MG63 (cell line): ENCODE data around the gene CDK5RAP2. TPM values are rescaled to one million over a fixed set of nuclear protein-coding genes. Genes with fewer than 3 reads are reported as not detected.
"Not testable (repeated sequence)": the region's sequence is repeated elsewhere in the genome, so short reads cannot be mapped to it uniquely, and the experiment has no call there.

Experiments used
- DNase-seq: peaks from one replicate; pipeline ENCODE4 v3.0.0-alpha.2; 2020
- H3K27me3 ChIP-seq: fragments of 250-450 bp; sonication (Bioruptor Pico); 2 replicates; pipeline ENCODE4 v1.5.1; 2020; ENCODE audit warnings: mild to moderate bottlenecking, moderate library complexity
- H3K36me3 ChIP-seq: fragments of 250-450 bp; sonication (Bioruptor Pico); 2 replicates; pipeline ENCODE4 v1.5.1; 2020; ENCODE audit warnings: mild to moderate bottlenecking, moderate library complexity
- H3K4me3 ChIP-seq: fragments of 250-450 bp; sonication (Bioruptor Pico); 2 replicates; pipeline ENCODE4 v1.5.1; 2020; ENCODE audit warnings: mild to moderate bottlenecking, moderate library complexity
- H3K9me3 ChIP-seq: fragments of 250-450 bp; sonication (Bioruptor Pico); 2 replicates; pipeline ENCODE4 v1.5.1; 2020; ENCODE audit warnings: mild to moderate bottlenecking, moderate library complexity
- total RNA-seq: library from RNA; depleted of rRNA; stranded (reverse); fragments of >200 nt; shearing (Covaris generic); gene quantifications from 2 replicates; pipeline ENCODE4 v1.2.3, GENCODE V29; 2014; ENCODE audit warnings: low replicate concordance

The CDK5RAP2 gene
- total RNA-seq, 1 experiment from 2014 or later, result 30.4 TPM

DNA sequence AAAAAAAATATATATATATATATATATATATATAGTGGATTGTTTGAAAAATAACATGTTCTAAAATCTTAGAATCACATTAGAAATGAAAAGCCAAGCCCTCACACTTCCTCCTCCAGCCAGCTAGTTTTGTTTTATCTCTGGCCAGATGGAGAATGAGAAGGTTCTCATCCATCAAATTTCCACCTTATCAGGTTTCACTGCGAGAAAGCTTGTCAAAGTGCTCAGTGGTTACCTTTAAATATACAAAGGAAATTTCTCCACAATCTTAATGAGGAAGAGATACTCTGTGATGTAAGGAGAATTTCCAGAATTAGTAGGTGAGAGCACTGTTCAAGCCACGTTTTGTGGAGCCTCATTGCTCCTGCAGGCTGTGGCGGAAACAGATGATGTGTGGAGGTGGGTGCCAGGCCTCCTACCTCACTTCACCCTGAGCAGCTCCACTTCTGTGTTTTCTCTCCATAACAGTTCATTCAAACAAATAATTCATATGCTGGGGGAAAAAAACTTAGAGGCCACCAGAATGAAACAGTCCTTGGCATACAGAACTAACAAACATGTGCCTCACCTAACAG, 71.9 kb downstream of the CDK5RAP2 start:
- Histone ChIP-seq H3K4me3 (no peak overlapping the region), H3K9me3 (peaks cover 6% of the 10 kb centered on the region), H3K36me3 (peaks cover 68% of the 10 kb centered on the region), H3K27me3 (no peaks in the 10 kb centered on the region)
- no peak for DNase-seq

DNA sequence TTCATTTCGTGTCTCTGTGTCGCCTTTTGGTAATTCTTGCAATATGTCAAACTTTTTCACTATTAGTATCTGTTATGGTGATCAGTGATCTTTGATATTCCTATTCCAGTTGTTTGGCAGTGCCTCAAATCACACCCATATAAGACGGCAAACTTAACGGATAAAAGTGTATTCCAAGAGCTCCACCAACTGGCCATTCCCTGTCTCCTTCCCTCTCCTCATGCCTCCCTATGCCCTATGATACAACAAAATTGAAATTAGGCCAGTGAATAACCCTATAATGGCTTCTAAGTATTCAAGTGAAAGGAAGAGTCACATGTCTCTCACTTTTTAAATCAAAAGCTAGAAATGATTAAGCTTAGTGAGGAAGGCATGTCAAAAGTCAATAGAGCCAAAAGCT, 74.8 kb downstream of the CDK5RAP2 start:
- H3K36me3 ChIP-seq, result peaks cover 57% of the 10 kb centered on the region
- no peak overlapping the region for H3K4me3 ChIP-seq
- H3K9me3 ChIP-seq, result peaks cover 3% of the 10 kb centered on the region; the same call in 1 of the 2 replicates
- no peak for DNase-seq
- no peaks in the 10 kb centered on the region for H3K27me3 ChIP-seq

DNA sequence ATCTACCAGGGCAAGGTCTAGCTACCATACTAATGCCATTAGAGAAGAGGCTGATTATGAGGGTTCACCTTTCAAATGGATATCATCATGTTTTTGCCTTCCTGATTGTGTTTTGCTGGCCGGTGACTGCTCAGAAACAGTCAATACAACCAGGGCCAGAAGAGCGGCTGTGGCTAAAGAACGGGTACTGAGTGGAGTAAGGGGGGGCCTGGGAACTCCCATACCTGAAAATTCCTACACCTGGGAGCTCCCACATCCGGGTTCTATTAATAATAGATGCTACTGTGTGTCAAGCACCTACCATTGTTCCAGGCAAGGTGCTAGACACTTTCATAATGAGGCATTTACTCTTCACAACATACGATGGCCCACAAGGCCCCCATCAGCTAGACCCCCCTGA, 79.2 kb downstream of the CDK5RAP2 start:
- Histone ChIP-seq H3K4me3 (no peak overlapping the region), H3K36me3 (peaks cover 23% of the 10 kb centered on the region), H3K9me3 (no peaks in the 10 kb centered on the region; the same call in none of the 2 replicates), H3K27me3 (no peaks in the 10 kb centered on the region)
- DNase-seq, result no peak

DNA sequence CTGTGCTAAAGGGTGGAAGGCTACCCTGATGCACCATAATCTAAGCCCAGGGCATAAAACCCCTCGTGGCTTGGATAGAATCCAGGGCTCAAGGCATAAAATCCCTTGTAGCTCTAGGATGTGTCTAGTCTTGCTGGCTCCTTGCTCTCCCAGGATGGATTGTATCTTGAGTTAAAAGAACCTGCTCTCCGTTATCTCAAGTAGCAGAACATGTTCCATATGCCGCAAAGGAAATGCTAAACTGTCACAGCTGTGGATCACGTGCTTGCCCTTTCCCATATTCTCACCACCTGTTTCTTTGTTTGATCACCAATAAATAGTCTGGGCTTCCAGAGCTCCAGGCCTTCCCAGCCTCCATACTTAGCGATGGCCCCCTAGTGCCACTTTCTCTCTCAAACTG, 82.1 kb downstream of the CDK5RAP2 start:
- H3K9me3 ChIP-seq, DNase-seq, H3K4me3 ChIP-seq, H3K27me3 ChIP-seq: not testable (repeated sequence)
- H3K36me3 ChIP-seq, result peaks cover 15% of the 10 kb centered on the region

DNA sequence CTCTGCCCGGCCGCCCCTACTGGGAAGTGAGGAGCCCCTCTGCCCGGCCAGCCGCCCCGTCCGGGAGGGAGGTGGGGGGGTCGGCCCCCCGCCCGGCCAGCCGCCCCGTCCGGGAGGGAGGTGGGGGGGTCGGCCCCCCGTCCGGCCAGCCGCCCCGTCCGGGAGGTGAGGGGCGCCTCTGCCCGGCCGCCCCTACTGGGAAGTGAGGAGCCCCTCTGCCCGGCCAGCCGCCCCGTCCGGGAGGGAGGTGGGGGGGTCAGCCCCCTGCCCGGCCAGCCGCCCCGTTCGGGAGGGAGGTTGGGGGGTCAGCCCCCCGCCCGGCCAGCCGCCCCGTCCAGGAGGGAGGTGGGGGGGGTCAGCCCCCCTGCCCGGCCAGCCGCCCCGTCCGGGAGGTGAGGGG, 83.5 kb downstream of the CDK5RAP2 start:
- not testable (repeated sequence) for DNase-seq, H3K36me3 ChIP-seq, H3K4me3 ChIP-seq, H3K27me3 ChIP-seq, H3K9me3 ChIP-seq

DNA sequence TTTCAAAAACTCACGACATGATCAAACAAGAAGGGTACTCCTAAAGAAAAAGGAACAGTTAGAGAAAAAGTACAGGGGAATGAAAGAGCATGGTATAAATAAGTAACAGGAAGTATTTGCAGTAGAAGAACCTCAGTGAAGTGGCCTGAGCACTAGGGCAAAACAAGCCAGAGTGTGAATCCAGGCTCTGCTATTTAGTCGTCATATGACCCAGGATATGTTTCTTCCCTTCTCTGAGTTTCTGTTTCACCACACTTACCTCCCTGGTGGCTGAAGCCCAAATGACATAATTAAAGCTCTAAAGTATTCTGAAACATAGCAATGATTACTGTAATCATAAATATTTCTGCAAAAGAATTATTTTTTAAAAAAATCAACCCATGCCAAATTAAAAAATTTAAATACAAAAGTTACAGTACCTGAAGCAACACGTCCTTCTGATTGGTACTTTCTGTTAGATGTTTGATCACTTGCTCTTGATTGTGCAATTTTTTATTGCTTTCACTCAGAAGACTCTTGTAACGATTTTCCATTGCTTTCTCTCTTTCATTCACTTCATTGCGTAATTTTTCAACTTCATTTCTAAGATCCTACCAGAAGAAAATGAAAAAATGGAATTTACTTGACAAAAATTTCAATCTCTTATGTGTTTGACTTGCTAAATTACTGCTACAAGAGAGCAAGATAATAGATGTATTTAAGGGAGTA, 88.9 kb downstream of the CDK5RAP2 start:
- H3K4me3 ChIP-seq, result no peak overlapping the region
- peaks cover 36% of the 10 kb centered on the region for H3K36me3 ChIP-seq
- no peaks in the 10 kb centered on the region for H3K9me3 ChIP-seq
- H3K27me3 ChIP-seq, result no peaks in the 10 kb centered on the region
- no peak for DNase-seq

DNA sequence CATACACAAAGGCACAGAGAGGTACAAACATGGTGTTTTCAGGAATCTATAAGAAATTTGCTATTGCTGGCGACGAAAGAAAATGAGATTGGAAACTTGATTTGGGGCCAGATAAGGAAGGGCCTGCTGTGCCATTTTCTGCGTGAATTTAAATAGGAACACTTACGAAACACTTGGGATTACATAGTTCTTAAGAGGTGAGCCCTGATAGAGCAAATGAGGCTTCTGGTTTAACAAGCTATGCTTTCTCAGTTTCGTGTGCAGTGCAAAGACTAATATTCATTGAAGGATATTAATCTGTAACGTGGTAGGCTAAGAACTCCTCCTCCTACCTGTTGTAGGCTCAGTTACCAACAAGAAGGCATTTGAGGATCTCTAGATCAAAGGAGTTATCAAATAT, 93.1 kb downstream of the CDK5RAP2 start:
- Histone ChIP-seq H3K27me3 (no peaks in the 10 kb centered on the region), H3K9me3 (no peaks in the 10 kb centered on the region), H3K4me3 (no peak overlapping the region), H3K36me3 (peaks cover 56% of the 10 kb centered on the region)
- DNase-seq, result no peak

DNA sequence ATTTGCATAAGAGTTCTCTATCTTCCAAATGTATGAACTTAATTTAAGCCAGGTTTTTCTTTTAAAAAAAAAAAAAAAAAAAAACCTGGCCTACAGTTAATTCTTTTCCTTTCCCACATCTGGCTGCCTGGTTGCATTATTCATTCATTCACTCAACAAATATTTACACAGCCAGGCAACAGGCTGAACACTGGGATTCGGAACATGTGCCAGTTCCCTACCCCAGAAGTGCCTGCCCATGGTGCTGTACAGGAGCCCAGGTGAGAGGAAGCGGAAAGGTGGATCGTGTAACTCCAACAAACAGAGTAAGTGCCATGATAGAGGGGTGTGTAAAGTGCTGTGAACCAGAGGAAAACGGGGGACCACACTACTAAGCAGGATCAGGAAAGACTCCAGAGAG, 93.6 kb downstream of the CDK5RAP2 start:
- Histone ChIP-seq H3K36me3 (peaks cover 59% of the 10 kb centered on the region), H3K4me3 (no peak overlapping the region), H3K27me3 (no peaks in the 10 kb centered on the region), H3K9me3 (no peaks in the 10 kb centered on the region)
- DNase-seq, result no peak

DNA sequence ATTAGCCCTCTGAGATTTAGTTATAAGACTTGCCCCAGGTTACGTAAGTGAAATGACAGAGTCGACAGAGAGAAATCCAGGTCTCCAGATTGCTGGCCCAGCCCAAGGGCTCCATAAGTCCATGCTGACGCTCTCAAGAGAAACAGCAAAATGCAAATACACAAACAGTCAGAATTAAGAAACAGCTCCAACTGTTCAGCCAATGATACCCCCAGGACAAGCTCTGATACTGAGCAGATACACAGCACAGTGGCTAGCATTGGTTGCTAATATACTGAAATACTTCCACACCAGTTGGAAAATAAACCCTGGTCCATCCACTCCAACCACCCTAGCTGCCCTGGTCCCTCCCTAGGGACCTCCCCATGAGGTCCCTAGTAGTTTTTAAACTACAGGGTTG, 94.2 kb downstream of the CDK5RAP2 start:
- no peaks in the 10 kb centered on the region for H3K27me3 ChIP-seq

DNA sequence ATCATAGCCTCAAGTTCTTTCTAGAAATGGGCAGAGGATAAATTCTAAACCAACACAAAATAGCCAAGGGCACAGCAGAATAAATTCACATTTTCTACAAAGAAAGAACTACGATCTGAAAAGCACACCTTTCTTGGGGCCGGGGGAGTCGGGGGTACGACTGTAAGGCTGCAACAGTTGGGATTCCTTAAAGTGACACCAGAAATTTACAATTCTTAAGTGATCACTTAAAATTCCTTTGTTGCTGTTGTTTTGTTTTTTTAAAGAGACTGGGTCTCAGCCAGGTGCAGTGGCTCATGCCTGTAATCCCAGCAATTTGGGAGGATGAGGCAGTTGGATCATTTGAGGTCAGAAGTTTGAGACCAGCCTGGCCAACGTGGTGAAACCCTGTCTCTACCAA, 95.8 kb downstream of the CDK5RAP2 start:
- H3K4me3 ChIP-seq, result no peak overlapping the region
- no peak for DNase-seq
- no peaks in the 10 kb centered on the region for H3K9me3 ChIP-seq
- H3K36me3 ChIP-seq, result peaks cover 47% of the 10 kb centered on the region
- H3K27me3 ChIP-seq, result no peaks in the 10 kb centered on the region

More for the DNA sequence above, 94.2 kb downstream of the CDK5RAP2 start:
- H3K4me3 ChIP-seq, result no peak overlapping the region
- peaks cover 58% of the 10 kb centered on the region for H3K36me3 ChIP-seq
- no peaks in the 10 kb centered on the region for H3K9me3 ChIP-seq
- DNase-seq, result no peak

DNA sequence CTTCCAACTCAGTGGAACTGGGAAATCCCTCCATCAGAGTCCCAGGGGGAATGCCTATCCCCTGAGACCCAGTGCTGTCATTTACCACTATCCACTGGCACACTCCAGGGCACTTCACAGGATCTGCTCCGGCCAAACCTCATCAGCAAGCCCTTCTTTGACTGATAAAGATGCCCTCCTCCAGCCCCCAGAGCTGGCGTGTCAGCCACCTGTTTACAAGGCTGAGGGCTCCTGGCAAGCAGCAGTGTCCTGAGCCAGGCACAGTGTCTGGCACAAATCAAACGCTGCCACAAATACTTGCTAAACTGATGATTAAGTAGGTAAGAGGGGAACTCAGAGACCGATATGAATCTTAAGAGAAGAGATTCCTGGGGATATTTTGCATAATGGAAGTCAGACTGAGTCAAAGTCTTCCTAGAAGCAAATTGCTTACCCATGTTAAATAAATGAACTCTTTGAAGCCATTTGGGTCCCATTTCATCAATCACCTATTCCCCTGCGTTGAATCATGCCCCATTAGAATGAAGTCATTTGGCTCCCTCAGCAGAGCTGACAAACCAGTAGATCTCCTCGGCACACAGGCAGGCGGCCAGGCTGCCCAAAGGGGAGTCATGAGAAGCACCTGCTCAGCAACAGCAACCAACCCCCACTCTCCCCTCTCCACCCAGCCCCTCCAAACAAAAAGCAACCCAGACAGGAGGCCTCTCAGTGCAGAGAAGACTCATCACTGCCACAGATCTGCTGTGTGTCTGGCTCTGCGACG, 97.4 kb downstream of the CDK5RAP2 start:
- no peak overlapping the region for H3K4me3 ChIP-seq
- H3K36me3 ChIP-seq, result peaks cover 43% of the 10 kb centered on the region
- H3K27me3 ChIP-seq, result no peaks in the 10 kb centered on the region
- no peaks in the 10 kb centered on the region for H3K9me3 ChIP-seq
- peak; percentile 19 for DNase-seq

DNA sequence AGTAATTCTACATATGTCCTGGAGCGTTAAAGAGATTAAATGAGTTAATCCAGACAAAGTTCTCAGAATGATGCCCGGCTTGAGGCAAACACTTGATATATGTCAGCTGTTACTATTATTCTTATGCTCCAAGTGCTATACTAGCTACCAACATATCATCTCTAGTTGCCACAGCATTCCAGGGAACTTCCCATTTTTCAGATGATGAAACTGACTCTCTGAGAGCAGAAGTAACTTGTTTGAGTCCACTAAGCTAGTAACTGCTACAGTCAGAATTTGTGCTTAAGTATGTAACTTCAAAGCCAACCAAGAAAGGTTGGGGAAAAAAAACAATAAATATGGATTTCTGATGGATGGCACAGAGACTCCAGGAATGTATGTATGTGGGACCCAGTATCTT, 98.1 kb downstream of the CDK5RAP2 start:
- Histone ChIP-seq H3K27me3 (no peaks in the 10 kb centered on the region), H3K9me3 (no peaks in the 10 kb centered on the region), H3K36me3 (peaks cover 42% of the 10 kb centered on the region), H3K4me3 (no peak overlapping the region)
- DNase-seq, result no peak

DNA sequence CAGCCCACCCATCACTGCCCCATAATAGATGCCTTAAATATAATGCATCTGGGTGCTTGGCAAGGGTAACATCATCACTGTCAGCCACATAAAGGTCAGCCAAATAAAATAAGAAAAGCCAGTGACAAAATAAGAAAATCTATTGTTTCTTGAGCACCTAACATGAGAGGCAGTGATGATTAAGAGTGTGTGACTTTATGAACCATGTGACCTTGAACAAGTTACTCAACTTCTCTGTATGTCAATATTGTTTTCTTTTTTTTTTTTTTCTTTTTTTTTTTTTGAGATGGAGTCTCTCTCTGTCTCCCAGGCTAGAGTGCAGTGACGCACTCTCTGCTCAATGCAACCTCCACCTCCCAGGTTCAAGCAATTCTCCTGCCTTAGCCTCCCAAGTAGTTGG, 98.7 kb downstream of the CDK5RAP2 start:
- Histone ChIP-seq H3K27me3 (no peaks in the 10 kb centered on the region), H3K4me3 (no peak overlapping the region), H3K36me3 (peaks cover 41% of the 10 kb centered on the region), H3K9me3 (no peaks in the 10 kb centered on the region)
- DNase-seq, result no peak

DNA sequence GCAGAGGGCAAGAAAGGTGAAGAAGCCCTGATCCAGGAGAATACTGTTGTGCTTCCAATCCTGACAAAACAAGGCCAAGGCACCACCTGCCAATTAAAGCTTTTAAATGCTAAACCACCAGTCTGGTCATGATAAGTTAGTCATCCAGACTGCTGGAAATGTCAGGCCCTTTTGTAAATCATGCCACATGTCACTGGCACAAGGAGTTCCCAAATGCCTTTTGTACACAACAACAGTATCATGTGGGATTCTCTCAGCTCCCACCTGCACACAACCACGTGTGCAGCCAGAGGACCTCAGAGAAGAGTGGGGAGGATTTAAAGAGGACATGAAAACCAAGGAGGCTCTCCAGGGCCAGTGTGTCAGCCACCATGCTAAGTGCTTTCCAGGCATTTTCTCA, 99.3 kb downstream of the CDK5RAP2 start:
- no peaks in the 10 kb centered on the region for H3K27me3 ChIP-seq
- H3K9me3 ChIP-seq, result no peaks in the 10 kb centered on the region
- DNase-seq, result no peak
- no peak overlapping the region for H3K4me3 ChIP-seq
- H3K36me3 ChIP-seq, result peaks cover 41% of the 10 kb centered on the region

DNA sequence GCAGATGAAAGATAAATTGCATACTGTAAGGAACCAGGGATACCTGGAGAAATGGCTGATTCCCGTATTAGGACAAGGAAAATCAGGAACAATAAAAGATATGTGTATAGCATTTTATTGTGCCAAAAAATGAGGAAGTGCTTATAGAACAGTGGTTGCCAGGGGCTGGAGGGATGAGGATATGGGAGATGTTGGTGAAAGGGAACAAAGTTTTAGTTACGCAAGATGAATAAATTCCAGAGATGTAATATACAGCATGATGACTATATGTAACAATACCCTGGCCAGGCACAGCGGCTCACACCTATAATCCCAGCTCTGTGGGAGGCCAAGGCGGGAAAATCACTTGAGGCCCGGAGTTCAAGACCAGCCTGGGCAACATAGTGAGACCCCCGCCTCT, 101.8 kb downstream of the CDK5RAP2 start:
- Histone ChIP-seq H3K9me3 (no peaks in the 10 kb centered on the region), H3K4me3 (no peak overlapping the region), H3K36me3 (peaks cover 43% of the 10 kb centered on the region), H3K27me3 (no peaks in the 10 kb centered on the region)
- peak; percentile 26 for DNase-seq

DNA sequence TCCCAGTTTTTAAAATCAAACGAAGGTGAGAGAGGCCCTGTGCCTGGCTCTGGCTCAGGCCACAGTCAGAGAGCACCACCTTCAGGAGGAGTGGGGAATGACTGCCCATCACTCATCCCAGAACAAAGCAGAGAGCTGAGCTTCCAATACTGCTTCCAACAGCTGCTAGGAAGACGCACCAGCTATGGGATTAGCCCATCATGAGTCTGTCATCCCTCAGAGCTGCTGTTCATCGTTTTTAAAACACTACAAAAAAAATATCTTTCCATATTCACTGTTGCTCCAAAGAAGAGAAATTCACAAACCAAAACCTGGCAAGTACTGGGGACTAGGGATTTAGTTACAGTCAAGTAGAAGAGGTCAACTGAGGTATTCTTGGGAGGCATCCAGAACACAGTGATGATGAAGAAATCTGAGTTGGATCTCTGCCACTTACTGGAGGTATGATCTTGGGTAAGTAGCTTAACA, 102.4 kb downstream of the CDK5RAP2 start:
- peak; percentile 63 for DNase-seq
- Histone ChIP-seq H3K9me3 (no peaks in the 10 kb centered on the region), H3K36me3 (peaks cover 45% of the 10 kb centered on the region), H3K4me3 (no peak overlapping the region), H3K27me3 (no peaks in the 10 kb centered on the region)

DNA sequence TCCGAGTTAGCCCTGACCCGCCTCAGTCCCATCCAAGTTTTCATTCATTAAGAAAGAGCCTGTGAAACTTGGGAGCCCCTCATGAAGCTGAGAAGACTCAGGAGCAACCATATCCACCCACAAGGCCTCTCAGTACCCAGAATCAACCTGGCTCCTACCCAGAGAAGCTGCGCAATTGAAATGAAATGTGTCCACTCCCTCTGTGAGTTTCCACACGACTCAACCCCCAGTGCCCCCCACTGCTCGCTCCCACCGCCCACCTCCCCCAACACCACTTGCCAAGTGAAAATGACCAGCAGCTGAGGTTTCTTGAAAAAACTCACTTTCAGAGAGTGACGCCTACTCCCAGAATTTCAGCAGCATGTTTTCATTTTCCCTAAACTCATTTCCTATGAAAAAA, 104.6 kb downstream of the CDK5RAP2 start:
- no peaks in the 10 kb centered on the region for H3K27me3 ChIP-seq
- H3K4me3 ChIP-seq, result no peak overlapping the region
- no peaks in the 10 kb centered on the region for H3K9me3 ChIP-seq
- H3K36me3 ChIP-seq, result peaks cover 50% of the 10 kb centered on the region
- no peak for DNase-seq
